Uterus (tissue), 4 donors: ENCODE data around the gene SEC24D. TPM values are rescaled to one million over a fixed set of nuclear protein-coding genes. Genes with fewer than 3 reads are reported as not detected.

Experiments used
- total RNA-seq, 4 donors: library from RNA; depleted of rRNA in 3 of 4; stranded (reverse); fragments of >200 nt in 3 of 4; gene quantifications; one replicate each; pipeline versions ENCODE4 v1.1.0 to v1.2.4, GENCODE V29; 2014 to 2023
- donor health status: DM: yes; HTN: yes; CAD: no.

SEC24D gene
- total RNA-seq, 4 donors from 2014 or later, result 26.1 to 107 (median 61.0) TPM

Other genes with a start within 250 kb of the SEC24D start
- 10 to 100 TPM in 2 of 4 donors, 1 to 10 TPM in 2; 2.3 to 92.6 (median 33.7) TPM for gene METTL14, start 150.7 kb downstream of the SEC24D start, total RNA-seq
- 100 to 1,000 TPM; 144 to 400 (median 228) TPM for gene SYNPO2, start 52.7 kb upstream of the SEC24D start, total RNA-seq